CD14-positive monocyte (primary cell): ENCODE data around the gene MAP3K10. TPM values are rescaled to one million over a fixed set of nuclear protein-coding genes. Genes with fewer than 3 reads are reported as not detected.

Experiments used
- DNase-seq, 3 donors: peaks; one replicate each; pipeline ENCODE4 v3.0.0-alpha.2; 2011 to 2022
- H2AFZ ChIP-seq: 2 replicates; pipeline ENCODE4 v1.6.0; 2012; ENCODE audit warnings: mild to moderate bottlenecking, low read depth, low read length, inconsistent platforms; ENCODE audit not compliant: insufficient read depth, poor library complexity, severe bottlenecking
- H3K27ac ChIP-seq, 2 donors: 1 replicate in 1 of 2; 2 replicates in 1 of 2; pipeline ENCODE4 v1.5.1; 2012 to 2013; ENCODE audit warnings: low read length in 2 of 2, control low read depth in 1 of 2, inconsistent platforms in 1 of 2, low read depth in 1 of 2, mild to moderate bottlenecking in 1 of 2
- H3K27me3 ChIP-seq, 2 donors: one replicate each; pipeline versions ENCODE4 v1.6.0 to v1.6.1; 2011 to 2013; ENCODE audit warnings: low read length in 2 of 2; ENCODE audit not compliant: control insufficient read depth in 2 of 2, insufficient read depth in 2 of 2
- H3K36me3 ChIP-seq, 2 donors: replicated peaks in 1 of 2; 1 replicate in 1 of 2; 2 replicates in 1 of 2; pipeline versions ENCODE4 v1.5.1 to v1.6.1; 2012 to 2013; ENCODE audit warnings: low read length in 2 of 2, control low read depth in 1 of 2, inconsistent platforms in 1 of 2, mild to moderate bottlenecking in 1 of 2; ENCODE audit not compliant: insufficient read depth in 2 of 2, control insufficient read depth in 1 of 2
- H3K4me1 ChIP-seq, 2 donors: 1 replicate in 1 of 2; 2 replicates in 1 of 2; pipeline versions ENCODE4 v1.5.1 to v1.6.1; 2012 to 2013; ENCODE audit warnings: low read length in 2 of 2, control low read depth in 1 of 2, inconsistent platforms in 1 of 2, mild to moderate bottlenecking in 1 of 2, moderate library complexity in 1 of 2; ENCODE audit not compliant: insufficient read depth in 2 of 2, control insufficient read depth in 1 of 2
- H3K4me2 ChIP-seq: replicated peaks from 2 replicates; pipeline ENCODE3; 2012; ENCODE audit warnings: low read length, moderate library complexity, mild to moderate bottlenecking; ENCODE audit not compliant: poor library complexity, severe bottlenecking; ENCODE audit errors: extremely low read depth
- H3K4me3 ChIP-seq, 3 experiments: fragments of 200-600 bp in 1 of 3; sonication (generic) in 1 of 3; replicated peaks in 1 of 3; 1 replicate in 2 of 3; 2 replicates in 1 of 3; pipeline ENCODE4 v1.5.1; 2011 to 2013; ENCODE audit warnings: low read length in 3 of 3, mild to moderate bottlenecking in 3 of 3, control low read depth in 2 of 3, low read depth in 2 of 3, inconsistent platforms in 1 of 3, moderate library complexity in 1 of 3
- H3K79me2 ChIP-seq: 2 replicates; pipeline ENCODE4 v1.6.0; 2012; ENCODE audit warnings: mild to moderate bottlenecking, control low read depth, inconsistent platforms, low read length, moderate library complexity; ENCODE audit not compliant: insufficient read depth
- H3K9ac ChIP-seq: 2 replicates; pipeline ENCODE4 v1.6.0; 2017; ENCODE audit warnings: low read length, mild to moderate bottlenecking; ENCODE audit not compliant: insufficient read depth, poor library complexity, severe bottlenecking
- H3K9me3 ChIP-seq, 2 donors: replicated peaks in 1 of 2; 1 replicate in 1 of 2; 2 replicates in 1 of 2; pipeline versions ENCODE4 v1.5.1 to v1.6.1; 2012 to 2013; ENCODE audit warnings: low read length in 2 of 2, control low read depth in 1 of 2; ENCODE audit not compliant: control insufficient read depth in 1 of 2, insufficient read depth in 1 of 2
- H4K20me1 ChIP-seq: 2 replicates; pipeline ENCODE4 v1.6.0; 2012; ENCODE audit warnings: mild to moderate bottlenecking, low read length, control low read depth, moderate library complexity; ENCODE audit not compliant: insufficient read depth
- H3K27ac Mint-ChIP-seq, 7 donors: one replicate each; pipeline ENCODE4 v1.8.0; 2020; ENCODE audit warnings: mild to moderate bottlenecking in 7 of 7, mixed read lengths in 7 of 7, moderate library complexity in 6 of 7, inconsistent platforms in 2 of 7
- H3K27me3 Mint-ChIP-seq, 3 donors: one replicate each; pipeline ENCODE4 v1.8.0; 2021 to 2022; ENCODE audit warnings: low read depth in 3 of 3, mild to moderate bottlenecking in 3 of 3, mixed read lengths in 3 of 3, moderate library complexity in 3 of 3, inconsistent platforms in 1 of 3
- H3K36me3 Mint-ChIP-seq, 2 donors: one replicate each; pipeline ENCODE4 v1.8.0; 2020; ENCODE audit warnings: mixed read lengths in 2 of 2, inconsistent platforms in 1 of 2, mild to moderate bottlenecking in 1 of 2
- H3K4me1 Mint-ChIP-seq: one replicate; pipeline ENCODE4 v1.8.0; 2020; ENCODE audit warnings: mild to moderate bottlenecking, mixed read lengths
- H3K4me3 Mint-ChIP-seq, 2 donors: one replicate each; pipeline ENCODE4 v1.8.0; 2020; ENCODE audit warnings: mild to moderate bottlenecking in 2 of 2, mixed read lengths in 2 of 2, moderate library complexity in 1 of 2
- H3K9me3 Mint-ChIP-seq, 7 donors: one replicate each; pipeline ENCODE4 v1.8.0; 2020 to 2022; ENCODE audit warnings: mixed read lengths in 7 of 7, mild to moderate bottlenecking in 6 of 7, moderate library complexity in 6 of 7, inconsistent platforms in 2 of 7
- CTCF ChIP-seq: fragments of 200-600 bp; IDR thresholded peaks from one replicate; pipeline ENCODE4 v1.8.0; 2022; ENCODE audit warnings: antibody characterized with exemption, mild to moderate bottlenecking
- WGBS: methylation state at CpG from one replicate; pipeline ENCODE4 v1.1.5; 2013; ENCODE audit warnings: missing lambda C conversion rate; ENCODE audit not compliant: insufficient coverage; 5-methylcytosine and 5-hydroxymethylcytosine counted together
- intact Hi-C, 2 donors: fragments of 100-400 bp; cut with micrococcal nuclease; formaldehyde crosslinking; loops; one replicate each; pipeline versions ENCODE4 v1.15.0 to v1.15.1; 2023
- polyA plus RNA-seq, 3 donors: library from polyadenylated mRNA; depleted of rRNA in 1 of 3; unstranded in 2 of 3; stranded (reverse) in 1 of 3; fragments of 300-500 nt in 2 of 3; fragments of >200 nt in 1 of 3; fragmentation: Illumina TruSeq in 2 of 3; gene quantifications; 1 replicate in 2 of 3; 2 replicates in 1 of 3; pipeline ENCODE4 v1.2.3, GENCODE V29; 2012 to 2021

The MAP3K10 gene
- polyA plus RNA-seq, 3 donors = 0.05 to 9.1 TPM; not detected in 1

- Histone ChIP-seq H3K9me3 (no peaks in the 10 kb centered on the region), H3K4me2 (no peak overlapping the region), H3K9ac (no peak overlapping the region), H4K20me1 (peaks cover 52% of the 10 kb centered on the region), H3K4me1 (no peaks in the 10 kb centered on the region), H3K4me3 (no peak overlapping the region), H3K27ac (no peak overlapping the region), H3K36me3 (peaks cover 70 to 92% of the 10 kb centered on the region in 2 donors), H3K27me3 (no peaks in the 10 kb centered on the region), H2AFZ (no peak overlapping the region), H3K79me2 (peaks cover 18% of the 10 kb centered on the region)
- no peak for DNase-seq
- H3K27ac Mint-ChIP-seq = peak overlapping the region in 1 of 7 donors; percentile 15
- H3K27me3 Mint-ChIP-seq = peaks cover 0 to 4% (median 0%) of the 10 kb centered on the region in 3 donors
- H3K9me3 Mint-ChIP-seq = peaks cover 0 to 1% (median 0%) of the 10 kb centered on the region in 7 donors
- intact Hi-C loops = no loop called here
- no peaks in the 10 kb centered on the region for H3K4me1 Mint-ChIP-seq
- H3K4me3 Mint-ChIP-seq = no peak overlapping the region
- no peak for TF ChIP-seq CTCF
- H3K36me3 Mint-ChIP-seq = peaks cover 74 to 89% of the 10 kb centered on the region in 2 donors
- no CpG with 5 or more reads among the region's 4 CpGs for WGBS
These were observed 60.8 kb downstream of the MAP3K10 start for GRCh38 chr19:40251991-40252390.

GRCh38 chr19:40252395-40252794 is 61.2 kb downstream of the MAP3K10 start:
- Histone ChIP-seq H2AFZ (no peak overlapping the region), H3K9ac (no peak overlapping the region), H3K4me1 (no peaks in the 10 kb centered on the region), H3K36me3 (peaks cover 74 to 92% of the 10 kb centered on the region in 2 donors), H4K20me1 (peaks cover 52% of the 10 kb centered on the region), H3K9me3 (no peaks in the 10 kb centered on the region), H3K79me2 (peaks cover 22% of the 10 kb centered on the region), H3K27ac (no peak overlapping the region), H3K4me3 (no peak overlapping the region), H3K4me2 (no peak overlapping the region), H3K27me3 (no peaks in the 10 kb centered on the region)
- Mint-ChIP-seq H3K27ac (peak overlapping the region in 2 of 7 donors; percentile 6 to 34), H3K27me3 (peaks cover 0 to 4% (median 0%) of the 10 kb centered on the region in 3 donors), H3K36me3 (peaks cover 74 to 89% of the 10 kb centered on the region in 2 donors), H3K9me3 (peaks cover 0 to 1% (median 0%) of the 10 kb centered on the region in 7 donors), H3K4me1 (no peaks in the 10 kb centered on the region), H3K4me3 (no peak overlapping the region)
- no peak for TF ChIP-seq CTCF
- no peak for DNase-seq
- WGBS = 92% methylated on average over 6 of the region's 7 CpGs
- intact Hi-C loops = no loop called here
